Measurements from ENCODE around the gene ARL3.

GRCh38 chr10:102632394-102633111, 81.6 kb downstream of the ARL3 start:
- TF ChIP-seq CTCF (conservative IDR thresholded peaks at IDR 0.05 in 1 of 2, IDR thresholded peaks at IDR 0.05 in 1 of 2; ENCODE audit: low read depth in 1 of 2, low read length in 2 of 2): no peak
- no peak for TF ChIP-seq EZH2 (IDR thresholded peaks at IDR 0.05; ENCODE audit: low read length, missing control alignments)
